Stimulated activated effector memory CD8-positive, alpha-beta T cell treated with anti-CD3 and anti-CD28 coated beads, Interleukin-12 subunit alpha, Interleukin-12 subunit beta, amount 100 ng/mL, for 72 hours (primary cell): ENCODE results near the gene SLC4A11.

Source experiments
- ATAC-seq: fragments of 150-1000 bp; cut with Tn5 transposase; 2 replicates; pipeline ENCODE4 v1.10.0; 2021
- DNase-seq, 2 donors: peaks; one replicate each; pipeline ENCODE4 v3.0.0; 2021 to 2022; ENCODE audit warnings: low spot score in 2 of 2
- H3K27ac Mint-ChIP-seq: one replicate; pipeline ENCODE4 v1.8.0; 2022; ENCODE audit warnings: mild to moderate bottlenecking, mixed read lengths
- H3K36me3 Mint-ChIP-seq: one replicate; pipeline ENCODE4 v1.8.0; 2022; ENCODE audit warnings: mild to moderate bottlenecking, mixed read lengths
- H3K4me1 Mint-ChIP-seq: one replicate; pipeline ENCODE4 v1.8.0; 2022; ENCODE audit warnings: mixed read lengths
- H3K4me3 Mint-ChIP-seq: one replicate; pipeline ENCODE4 v1.8.0; 2022; ENCODE audit warnings: mild to moderate bottlenecking, mixed read lengths
- H3K9me3 Mint-ChIP-seq: one replicate; pipeline ENCODE4 v1.8.0; 2022; ENCODE audit warnings: mixed read lengths

SLC4A11 gene

DNA sequence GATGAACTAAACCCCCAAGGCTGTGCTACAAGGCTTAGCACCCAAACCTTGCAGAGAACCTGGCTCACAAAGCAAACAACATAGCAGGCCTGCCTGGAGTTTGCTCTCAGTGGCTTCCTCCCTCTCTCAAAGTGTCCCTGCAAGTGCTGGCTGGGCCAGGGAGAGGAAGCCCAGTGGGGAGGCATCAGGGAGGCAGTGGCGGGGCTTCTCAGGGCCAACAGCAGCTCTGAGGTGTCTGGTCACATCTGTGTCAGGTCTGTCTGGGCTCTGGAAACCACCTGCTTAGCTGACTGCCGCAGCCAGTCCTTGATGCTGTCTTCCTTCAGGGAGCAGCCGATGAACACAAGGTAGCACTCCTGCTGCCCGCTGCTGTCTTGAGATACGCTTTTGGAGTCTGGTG lies 16.7 kb upstream of the SLC4A11 start:
- Mint-ChIP-seq H3K9me3 (no peaks in the 10 kb centered on the region), H3K4me3 (no peak overlapping the region), H3K36me3 (peaks cover 6% of the 10 kb centered on the region), H3K27ac (no peak overlapping the region), H3K4me1 (no peaks in the 10 kb centered on the region)
- no peak for DNase-seq
- no peak for ATAC-seq

DNA sequence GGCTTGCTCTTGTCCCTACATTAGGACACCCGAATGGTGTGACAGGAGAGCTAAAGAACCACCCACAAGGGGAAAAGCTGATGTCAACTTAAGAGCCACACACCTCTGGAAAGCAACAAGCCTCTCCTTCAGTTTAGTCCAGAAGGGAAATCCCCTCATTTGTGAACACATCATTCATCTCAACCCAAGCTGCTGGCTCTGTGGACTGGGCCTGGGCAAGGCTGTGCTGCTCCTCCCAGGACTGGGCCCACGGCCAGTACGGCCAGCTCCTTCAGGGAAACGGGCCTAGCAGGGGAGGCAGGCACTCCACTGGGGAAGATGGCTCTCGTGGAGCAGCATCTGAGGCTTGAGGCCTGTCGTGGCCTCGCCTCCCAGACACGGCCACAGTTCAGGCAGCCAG lies 12.8 kb upstream of the SLC4A11 start:
- DNase-seq (no peak), ATAC-seq (peak; percentile 49)
- peaks cover 6% of the 10 kb centered on the region for H3K36me3 Mint-ChIP-seq
- no peaks in the 10 kb centered on the region for H3K4me1 Mint-ChIP-seq
- H3K27ac Mint-ChIP-seq, result no peak overlapping the region
- no peak overlapping the region for H3K4me3 Mint-ChIP-seq
- no peaks in the 10 kb centered on the region for H3K9me3 Mint-ChIP-seq

- Mint-ChIP-seq H3K9me3 (no peaks in the 10 kb centered on the region), H3K36me3 (peaks cover 6% of the 10 kb centered on the region)
- no peak for DNase-seq
These were observed 11.1 kb upstream of the SLC4A11 start for GRCh38 chr20:3250091-3250504.

GRCh38 chr20:3248993-3249347 lies 10.0 kb upstream of the SLC4A11 start:
- peak; percentile 25 for ATAC-seq
- H3K27ac Mint-ChIP-seq, result no peak overlapping the region
- DNase-seq, result no peak
- no peaks in the 10 kb centered on the region for H3K4me1 Mint-ChIP-seq
- H3K36me3 Mint-ChIP-seq, result no peaks in the 10 kb centered on the region
- peak overlapping the region; percentile 29 for H3K4me3 Mint-ChIP-seq
- no peaks in the 10 kb centered on the region for H3K9me3 Mint-ChIP-seq

More at GRCh38 chr20:3250091-3250504, 11.1 kb upstream of the SLC4A11 start:
- ATAC-seq, result no peak
- no peak overlapping the region for H3K4me3 Mint-ChIP-seq
- no peak overlapping the region for H3K27ac Mint-ChIP-seq
- H3K4me1 Mint-ChIP-seq, result no peaks in the 10 kb centered on the region

DNA sequence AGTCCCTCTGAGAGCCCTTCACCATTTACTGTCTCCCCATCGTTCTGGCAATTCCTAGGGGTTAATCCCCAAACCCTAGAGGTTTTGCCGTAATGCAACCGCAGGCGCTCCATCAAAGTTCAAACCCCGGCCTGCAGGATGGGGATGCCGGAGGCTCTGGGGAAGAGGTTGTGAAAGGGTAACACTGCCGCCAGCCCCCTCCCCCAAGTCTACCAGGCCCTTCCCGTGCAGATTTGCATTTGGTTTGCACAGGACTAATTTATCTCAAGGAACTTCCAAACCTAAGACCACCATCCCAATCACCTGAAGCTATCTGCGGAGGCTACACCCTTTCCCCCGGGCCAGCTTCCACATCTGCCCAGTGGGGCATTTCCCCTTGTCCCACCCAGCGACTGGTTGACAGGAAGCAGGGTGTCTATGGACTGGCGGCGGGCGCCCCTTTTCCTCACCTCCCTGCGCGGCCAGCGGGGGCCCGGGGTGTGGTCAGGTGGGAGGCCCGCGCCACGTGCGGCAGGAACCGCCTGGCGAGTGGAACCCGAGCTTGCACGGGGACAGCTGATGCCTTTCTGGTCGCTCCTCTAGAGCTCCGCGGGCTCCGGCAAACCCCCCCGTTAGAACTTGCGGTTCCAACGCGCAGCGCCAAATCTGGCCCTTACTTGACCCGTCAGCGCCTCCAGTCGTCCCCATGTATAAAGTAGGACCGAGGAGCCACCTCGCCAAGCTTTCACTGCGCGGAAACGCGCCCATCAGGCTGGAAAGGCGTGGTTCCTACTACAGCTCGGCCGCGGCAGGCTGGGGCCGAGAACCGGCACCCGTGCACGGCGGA lies 9.4 kb upstream of the SLC4A11 start:
- peak in 1 of 2 donors; percentile 62 for DNase-seq
- Mint-ChIP-seq H3K9me3 (no peaks in the 10 kb centered on the region), H3K4me1 (no peaks in the 10 kb centered on the region), H3K4me3 (peak overlapping the region; percentile 29), H3K36me3 (no peaks in the 10 kb centered on the region), H3K27ac (no peak overlapping the region)
- ATAC-seq, result peak; percentile 52

DNA sequence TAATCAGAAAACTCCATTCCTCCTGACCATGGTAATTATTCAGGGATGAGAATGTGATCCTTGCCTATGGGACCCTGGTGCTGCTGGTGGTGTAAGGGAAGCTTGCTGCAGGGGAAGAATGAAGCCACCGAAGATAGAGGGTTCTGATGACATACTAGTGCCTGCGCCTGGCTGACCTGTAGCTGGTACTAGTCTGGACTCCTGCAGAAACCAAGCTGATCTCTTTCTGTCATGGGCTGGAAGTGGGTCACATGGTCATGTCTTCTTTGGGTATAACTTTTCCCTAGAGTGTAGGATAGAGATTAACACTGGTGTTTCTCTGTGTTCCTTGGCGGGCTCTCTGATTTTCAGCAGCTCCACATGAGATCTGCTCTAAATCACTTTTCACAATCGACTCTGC lies 8.6 kb upstream of the SLC4A11 start:
- ATAC-seq (no peak), DNase-seq (no peak)
- no peaks in the 10 kb centered on the region for H3K36me3 Mint-ChIP-seq
- no peaks in the 10 kb centered on the region for H3K4me1 Mint-ChIP-seq
- no peak overlapping the region for H3K27ac Mint-ChIP-seq
- H3K9me3 Mint-ChIP-seq, result no peaks in the 10 kb centered on the region
- no peak overlapping the region for H3K4me3 Mint-ChIP-seq

DNA sequence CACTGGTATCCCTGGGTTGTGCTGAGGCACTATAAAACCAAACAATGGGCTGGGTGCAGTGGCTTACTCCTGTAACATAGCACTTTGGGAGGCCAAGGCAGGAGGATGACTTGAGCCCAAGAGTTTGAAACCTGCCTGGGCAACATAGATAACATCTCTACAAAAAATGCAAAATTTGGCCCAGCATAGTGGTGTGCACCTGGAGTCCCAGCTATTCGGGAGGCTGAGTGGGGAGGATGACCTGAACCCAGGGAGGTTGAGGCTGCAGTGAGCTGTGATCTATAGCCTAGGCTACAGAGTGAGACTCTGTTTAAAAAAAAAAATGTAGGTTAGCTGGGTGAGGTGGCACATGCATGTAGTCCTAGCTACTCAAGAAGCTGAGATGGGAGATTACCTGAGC lies 7.7 kb upstream of the SLC4A11 start:
- Mint-ChIP-seq H3K4me1 (no peaks in the 10 kb centered on the region), H3K27ac (peak overlapping the region; percentile 52)
- no peak for ATAC-seq

GRCh38 chr20:3245711-3246110 lies 6.7 kb upstream of the SLC4A11 start:
- peaks cover 6% of the 10 kb centered on the region for H3K4me1 Mint-ChIP-seq
- H3K36me3 Mint-ChIP-seq, result no peaks in the 10 kb centered on the region
- H3K4me3 Mint-ChIP-seq, result no peak overlapping the region
- DNase-seq, result no peak
- no peaks in the 10 kb centered on the region for H3K9me3 Mint-ChIP-seq
- no peak for ATAC-seq
- H3K27ac Mint-ChIP-seq, result no peak overlapping the region

More for the DNA sequence above, 7.7 kb upstream of the SLC4A11 start:
- H3K9me3 Mint-ChIP-seq, result no peaks in the 10 kb centered on the region
- H3K4me3 Mint-ChIP-seq, result no peak overlapping the region
- H3K36me3 Mint-ChIP-seq, result no peaks in the 10 kb centered on the region
- no peak for DNase-seq

DNA sequence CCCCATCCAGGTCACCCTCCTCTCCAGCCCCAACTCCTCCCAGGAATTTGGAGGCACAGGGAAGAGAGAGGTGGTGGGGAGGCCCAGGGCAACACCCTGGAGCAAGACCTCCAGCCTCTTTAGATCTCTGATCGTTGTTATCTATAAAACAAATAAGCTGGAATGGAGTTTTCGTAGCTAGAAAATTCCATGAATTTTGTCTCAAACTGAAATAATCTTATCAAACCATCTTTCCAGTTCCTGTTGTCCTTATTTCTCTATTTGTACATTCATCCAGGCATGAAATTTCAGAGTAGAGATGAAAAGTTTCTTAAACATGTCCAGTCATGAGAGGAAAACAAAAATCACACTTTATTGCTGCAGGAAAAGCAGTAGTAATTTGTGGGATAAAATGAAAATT lies 6.2 kb upstream of the SLC4A11 start:
- H3K27ac Mint-ChIP-seq, result no peak overlapping the region

GRCh38 chr20:3244613-3245012 lies 5.6 kb upstream of the SLC4A11 start:
- no peak overlapping the region for H3K27ac Mint-ChIP-seq
- no peaks in the 10 kb centered on the region for H3K9me3 Mint-ChIP-seq
- no peak for ATAC-seq
- DNase-seq, result no peak
- H3K36me3 Mint-ChIP-seq, result no peaks in the 10 kb centered on the region
- peaks cover 12% of the 10 kb centered on the region for H3K4me1 Mint-ChIP-seq
- no peak overlapping the region for H3K4me3 Mint-ChIP-seq

More for the DNA sequence above, 6.2 kb upstream of the SLC4A11 start:
- H3K4me3 Mint-ChIP-seq, result no peak overlapping the region
- DNase-seq, result no peak
- H3K9me3 Mint-ChIP-seq, result no peaks in the 10 kb centered on the region
- H3K36me3 Mint-ChIP-seq, result no peaks in the 10 kb centered on the region
- peaks cover 7% of the 10 kb centered on the region for H3K4me1 Mint-ChIP-seq
- ATAC-seq, result no peak

DNA sequence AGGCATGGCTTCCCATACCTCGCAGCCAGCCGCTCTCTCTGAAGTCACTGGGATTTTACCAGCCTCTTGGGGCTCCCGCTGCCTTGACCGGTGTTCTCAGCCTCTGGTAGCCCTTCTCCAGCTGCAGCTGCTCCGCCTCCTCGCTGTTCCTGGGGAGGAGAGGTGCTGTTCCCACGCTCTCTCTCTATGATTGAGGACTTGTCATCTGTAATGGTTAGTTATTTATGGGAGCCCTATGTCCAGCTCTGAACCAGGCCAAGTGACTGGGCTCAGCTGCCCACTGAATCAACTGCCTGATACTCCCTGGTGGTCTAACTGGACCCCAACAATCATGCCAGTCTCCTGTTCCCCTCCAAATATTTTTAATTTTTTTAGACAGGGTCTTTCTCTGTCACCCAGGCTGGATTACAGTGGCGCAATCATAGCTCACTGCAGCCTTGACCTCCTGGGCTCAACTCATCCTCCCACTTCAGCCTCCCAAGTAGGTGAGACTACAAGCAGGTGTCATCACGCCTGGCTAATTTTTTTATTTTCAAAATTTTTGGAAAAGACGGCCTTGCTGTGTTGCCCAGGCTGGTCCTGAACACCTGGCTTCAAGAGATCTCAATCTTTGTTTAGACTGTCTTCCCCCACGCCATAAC lies 4.8 kb upstream of the SLC4A11 start:
- Mint-ChIP-seq H3K4me3 (no peak overlapping the region), H3K9me3 (no peaks in the 10 kb centered on the region), H3K36me3 (no peaks in the 10 kb centered on the region), H3K4me1 (peaks cover 15% of the 10 kb centered on the region), H3K27ac (no peak overlapping the region)
- DNase-seq (no peak), ATAC-seq (no peak)

GRCh38 chr20:3242172-3242692 lies 3.2 kb upstream of the SLC4A11 start:
- H3K9me3 Mint-ChIP-seq, result no peaks in the 10 kb centered on the region
- H3K4me1 Mint-ChIP-seq, result peaks cover 15% of the 10 kb centered on the region
- no peaks in the 10 kb centered on the region for H3K36me3 Mint-ChIP-seq
- H3K27ac Mint-ChIP-seq, result no peak overlapping the region
- no peak for DNase-seq
- no peak overlapping the region for H3K4me3 Mint-ChIP-seq
- no peak for ATAC-seq

GRCh38 chr20:3240776-3241363 lies 1.9 kb upstream of the SLC4A11 start:
- no peaks in the 10 kb centered on the region for H3K9me3 Mint-ChIP-seq
- ATAC-seq (no peak), DNase-seq (no peak)
- H3K4me3 Mint-ChIP-seq, result peak overlapping the region; percentile 87
- H3K27ac Mint-ChIP-seq, result no peak overlapping the region
- H3K36me3 Mint-ChIP-seq, result no peaks in the 10 kb centered on the region
- peaks cover 20% of the 10 kb centered on the region for H3K4me1 Mint-ChIP-seq

DNA sequence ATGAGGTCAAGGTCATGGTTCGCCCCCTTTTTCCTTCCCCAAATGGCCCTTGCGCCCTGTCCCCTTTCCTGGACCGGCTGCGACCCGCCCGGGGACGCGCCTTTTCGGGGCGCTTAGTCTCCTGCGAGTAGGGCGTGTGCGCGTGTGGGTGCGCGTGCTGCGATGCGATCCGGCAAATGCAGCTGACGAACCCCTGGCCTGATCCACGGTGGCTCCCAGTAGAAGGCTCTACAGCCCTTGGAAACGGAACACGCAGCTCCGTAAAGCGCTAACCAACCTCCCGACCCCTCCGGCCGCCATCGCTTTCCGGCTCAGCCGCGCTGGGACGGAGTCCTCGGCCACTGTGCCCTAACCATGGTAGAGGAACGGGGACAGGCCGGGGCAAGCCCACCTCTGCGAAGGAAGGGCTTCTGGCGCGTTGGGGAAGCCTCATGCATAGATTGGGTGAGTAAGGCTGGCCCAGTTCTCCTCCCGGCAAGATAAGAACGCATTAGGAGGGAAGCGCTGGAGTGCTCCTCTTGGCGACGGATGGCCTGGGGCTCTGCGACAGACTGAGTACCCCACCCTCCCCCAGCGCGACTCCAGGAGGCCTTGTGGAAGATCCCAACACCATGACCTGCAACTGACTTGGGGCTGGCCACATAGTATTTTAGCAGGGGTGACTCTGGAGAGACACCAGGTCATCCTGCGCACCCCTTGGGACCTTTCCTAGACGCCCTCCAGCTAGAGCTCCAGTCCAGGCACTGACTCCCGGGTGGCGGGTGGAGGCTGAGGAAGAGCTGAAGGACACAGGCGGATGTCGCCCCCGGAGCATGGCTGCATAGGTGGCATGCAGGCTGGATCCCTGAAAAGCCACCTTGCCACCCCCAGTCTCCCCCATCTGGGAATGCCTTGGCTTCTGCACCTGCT lies 1.1 kb upstream of the SLC4A11 start:
- H3K27ac Mint-ChIP-seq, result no peak overlapping the region
- peaks cover 20% of the 10 kb centered on the region for H3K4me1 Mint-ChIP-seq
- H3K9me3 Mint-ChIP-seq, result no peaks in the 10 kb centered on the region
- DNase-seq, result peak in 1 of 2 donors; percentile 60
- peak overlapping the region; percentile 87 for H3K4me3 Mint-ChIP-seq
- H3K36me3 Mint-ChIP-seq, result no peaks in the 10 kb centered on the region
- no peak for ATAC-seq

- DNase-seq, result peak; percentile 32 to 72
- Mint-ChIP-seq H3K36me3 (no peaks in the 10 kb centered on the region), H3K9me3 (no peaks in the 10 kb centered on the region), H3K4me3 (peak overlapping the region; percentile 87), H3K4me1 (peaks cover 20% of the 10 kb centered on the region), H3K27ac (no peak overlapping the region)
- ATAC-seq, result peak; percentile 71
These were observed 369 bp downstream of the SLC4A11 start for GRCh38 chr20:3238616-3239025.
